Stomach (tissue), 4 donors: Measurements from ENCODE around the gene PPARA.

Experiments used
- CTCF ChIP-seq, 7 experiments: fragments of 450-650 bp in 4 of 7; fragments of 200-600 bp in 3 of 7; sonication (generic) in 3 of 7; IDR thresholded peaks; one replicate each; pipeline ENCODE4 v1.5.1; 2016 to 2019; ENCODE audit warnings: antibody characterized with exemption in 7 of 7, control low read depth in 2 of 7, mild to moderate bottlenecking in 1 of 7
- EP300 ChIP-seq: sonication (generic); formaldehyde crosslinking; IDR thresholded peaks from one replicate; pipeline ENCODE4 v1.6.1; 2017; ENCODE audit warnings: antibody characterized with exemption
- POLR2A ChIP-seq, 4 donors: fragments of 450-650 bp; IDR thresholded peaks; one replicate each; pipeline ENCODE4 v1.6.1; 2016; ENCODE audit warnings: antibody characterized with exemption in 4 of 4, control low read depth in 2 of 4, mild to moderate bottlenecking in 1 of 4, moderate library complexity in 1 of 4

- no peak for TF ChIP-seq POLR2A (IDR thresholded peaks at IDR 0.05)
- no peak for TF ChIP-seq CTCF (IDR thresholded peaks at IDR 0.05)
- no peak for TF ChIP-seq EP300
Measured at GRCh38 chr22:46150034-46150654, at the start of gene PPARA.
